GM23248 (cell line): ENCODE measurements around the gene ADIPOQ.

Experiments
- EZH2 ChIP-seq: fragments of 200-600 bp; sonication (generic); IDR thresholded peaks from 2 replicates; pipeline ENCODE4 v1.6.1; 2018; ENCODE audit warnings: antibody characterized with exemption, mild to moderate bottlenecking; ENCODE audit not compliant: insufficient read depth, poor library complexity, severe bottlenecking
- EZH2phosphoT487 ChIP-seq: fragments of 200-600 bp; sonication (generic); IDR thresholded peaks from 2 replicates; pipeline ENCODE4 v1.6.1; 2018; ENCODE audit warnings: antibody characterized with exemption, moderate library complexity, mild to moderate bottlenecking, low read depth; ENCODE audit not compliant: insufficient read depth

DNA sequence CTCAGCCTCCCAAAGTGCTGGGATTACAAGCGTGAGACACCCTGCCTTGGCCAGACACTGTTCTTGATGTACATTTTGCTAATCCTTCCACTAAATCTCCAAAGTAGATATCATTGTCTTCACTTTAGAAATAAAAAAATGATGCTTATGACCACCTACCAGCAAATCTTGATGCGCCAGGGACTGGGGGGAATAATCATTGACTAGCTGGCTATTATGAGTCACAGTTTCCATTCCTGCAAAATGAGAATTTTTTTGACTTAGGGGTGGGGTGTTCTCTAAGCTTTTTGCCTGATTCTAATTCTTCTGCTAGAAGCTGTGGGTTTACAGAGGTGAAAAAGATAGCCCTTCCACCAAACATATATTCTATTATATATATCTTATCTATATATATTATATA is 19.1 kb upstream of the ADIPOQ start:
- TF ChIP-seq EZH2phosphoT487 (no peak), EZH2 (no peak)
